A673 (cell line): Measurements from ENCODE around the gene NOVA1. TPM values are rescaled to one million over a fixed set of nuclear protein-coding genes. Genes with fewer than 3 reads are reported as not detected.

ENCODE experiments used
- BruUV-seq: library from RNA; stranded (reverse); fragments of 400-500 nt; replicated peaks from 2 replicates; lab custom pipeline; 2021; lab: Mats Ljungman, UMichigan
- CTCF ChIA-PET: fragments of 300-600 bp; sonication (Branson Sonifier 250); formaldehyde crosslinking; loops from one replicate; lab custom pipeline; 2022; ENCODE audit warnings: antibody characterized with exemption; lab: Charles Lee
- POLR2A ChIA-PET: fragments of 300-600 bp; sonication (Branson Sonifier 250); formaldehyde crosslinking; loops from one replicate; lab custom pipeline; 2022; ENCODE audit warnings: antibody characterized with exemption; ENCODE audit not compliant: low non-redundant PET; lab: Charles Lee
- DNase-seq: peaks from one replicate; pipeline ENCODE4 v3.0.0-alpha.2; 2015; ENCODE audit warnings: low spot score
- H3K27ac ChIP-seq: fragments of 200-600 bp; sonication (generic); 2 replicates; pipeline ENCODE4 v1.5.1; 2016; ENCODE audit warnings: mixed run types, low read depth, mild to moderate bottlenecking, mixed read lengths, antibody characterized with exemption, low read length; ENCODE audit not compliant: poor library complexity, severe bottlenecking
- H3K27me3 ChIP-seq: fragments of 200-600 bp; sonication (generic); replicated peaks from 2 replicates; pipeline ENCODE4 v1.6.1; 2017; ENCODE audit warnings: mixed run types, low read depth, mild to moderate bottlenecking, mixed read lengths, antibody characterized with exemption, low read length; ENCODE audit not compliant: insufficient read depth, poor library complexity
- H3K36me3 ChIP-seq: fragments of 200-600 bp; sonication (generic); 2 replicates; pipeline ENCODE4 v1.6.1; 2016; ENCODE audit warnings: mixed run types, mild to moderate bottlenecking, mixed read lengths, antibody characterized with exemption, low read length; ENCODE audit not compliant: insufficient read depth, poor library complexity, severe bottlenecking
- H3K4me1 ChIP-seq: fragments of 200-600 bp; sonication (generic); 2 replicates; pipeline ENCODE4 v1.6.1; 2017; ENCODE audit warnings: mixed run types, mild to moderate bottlenecking, mixed read lengths, antibody characterized with exemption, low read length; ENCODE audit not compliant: insufficient read depth, poor library complexity, severe bottlenecking
- H3K4me3 ChIP-seq: fragments of 200-600 bp; sonication (generic); 2 replicates; pipeline ENCODE4 v1.5.1; 2016; ENCODE audit warnings: low read depth, mixed run types, mild to moderate bottlenecking, mixed read lengths, low read length; ENCODE audit not compliant: poor library complexity, severe bottlenecking
- H3K9me3 ChIP-seq: fragments of 200-600 bp; sonication (generic); 2 replicates; pipeline ENCODE4 v1.6.1; 2016; ENCODE audit warnings: mixed run types, low read depth, mild to moderate bottlenecking, mixed read lengths, antibody characterized with exemption, low read length; ENCODE audit not compliant: poor library complexity, severe bottlenecking
- EZH2 ChIP-seq: fragments of 200-600 bp; sonication (generic); IDR thresholded peaks from 2 replicates; pipeline ENCODE4 v1.6.1; 2017; ENCODE audit warnings: borderline replicate concordance, low read depth, mild to moderate bottlenecking, mixed read lengths, antibody characterized with exemption, low read length; ENCODE audit not compliant: poor library complexity, severe bottlenecking
- intact Hi-C: fragments of 100-400 bp; cut with micrococcal nuclease; formaldehyde crosslinking; loops from one replicate; pipeline ENCODE4 v1.10.0; 2022; ENCODE audit not compliant: unreplicated experiment
- total RNA-seq: library from RNA; stranded (reverse); gene quantifications from 2 replicates; pipeline ENCODE4 v1.2.3, GENCODE V29; 2021
- TF ChIP-seq, protein P1 (sequence below): fragments of 300-800, 200-600 bp; sonication (generic); conservative IDR thresholded peaks from 2 replicates; pipeline ENCODE4 v1.5.1; 2017; ENCODE audit warnings: low read depth, mild to moderate bottlenecking, antibody characterized with exemption, low read length, moderate library complexity, mixed read lengths

The NOVA1 gene
- total RNA-seq, 1 experiment from 2014 or later, result 13.4 TPM

DNA sequence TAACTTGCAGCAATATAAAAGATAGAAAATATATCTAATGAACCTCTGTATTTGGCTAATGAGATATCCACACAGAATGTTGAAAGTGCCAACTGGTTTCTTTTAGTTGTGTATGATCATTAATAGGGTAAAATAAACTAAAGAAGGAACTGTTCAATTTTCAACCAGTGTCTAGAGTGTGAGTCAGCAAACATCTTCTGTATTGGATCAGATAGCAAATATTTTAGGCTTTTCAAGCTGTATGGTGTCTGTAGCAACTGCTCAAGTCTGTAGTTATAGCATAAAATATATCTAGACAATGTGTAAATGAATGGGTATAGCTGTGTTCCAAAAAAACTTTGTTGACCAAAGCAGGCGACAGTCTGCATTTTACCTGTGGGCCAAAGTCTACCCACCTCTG is 23.5 kb upstream of the NOVA1 start:
- ChIA-PET POLR2A (no interaction called here), CTCF (no interaction called here)
- Histone ChIP-seq H3K4me1 (no peaks in the 10 kb centered on the region), H3K27me3 (no peaks in the 10 kb centered on the region), H3K9me3 (no peaks in the 10 kb centered on the region), H3K36me3 (no peaks in the 10 kb centered on the region), H3K4me3 (no peak overlapping the region), H3K27ac (no peak overlapping the region)
- intact Hi-C loops, result no loop called here
- no peak for TF ChIP-seq EZH2
- TF ChIP-seq, protein P1, sequence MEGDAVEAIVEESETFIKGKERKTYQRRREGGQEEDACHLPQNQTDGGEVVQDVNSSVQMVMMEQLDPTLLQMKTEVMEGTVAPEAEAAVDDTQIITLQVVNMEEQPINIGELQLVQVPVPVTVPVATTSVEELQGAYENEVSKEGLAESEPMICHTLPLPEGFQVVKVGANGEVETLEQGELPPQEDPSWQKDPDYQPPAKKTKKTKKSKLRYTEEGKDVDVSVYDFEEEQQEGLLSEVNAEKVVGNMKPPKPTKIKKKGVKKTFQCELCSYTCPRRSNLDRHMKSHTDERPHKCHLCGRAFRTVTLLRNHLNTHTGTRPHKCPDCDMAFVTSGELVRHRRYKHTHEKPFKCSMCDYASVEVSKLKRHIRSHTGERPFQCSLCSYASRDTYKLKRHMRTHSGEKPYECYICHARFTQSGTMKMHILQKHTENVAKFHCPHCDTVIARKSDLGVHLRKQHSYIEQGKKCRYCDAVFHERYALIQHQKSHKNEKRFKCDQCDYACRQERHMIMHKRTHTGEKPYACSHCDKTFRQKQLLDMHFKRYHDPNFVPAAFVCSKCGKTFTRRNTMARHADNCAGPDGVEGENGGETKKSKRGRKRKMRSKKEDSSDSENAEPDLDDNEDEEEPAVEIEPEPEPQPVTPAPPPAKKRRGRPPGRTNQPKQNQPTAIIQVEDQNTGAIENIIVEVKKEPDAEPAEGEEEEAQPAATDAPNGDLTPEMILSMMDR, result no peak
- BruUV-seq, result no TSS peak
- no peak for DNase-seq

DNA sequence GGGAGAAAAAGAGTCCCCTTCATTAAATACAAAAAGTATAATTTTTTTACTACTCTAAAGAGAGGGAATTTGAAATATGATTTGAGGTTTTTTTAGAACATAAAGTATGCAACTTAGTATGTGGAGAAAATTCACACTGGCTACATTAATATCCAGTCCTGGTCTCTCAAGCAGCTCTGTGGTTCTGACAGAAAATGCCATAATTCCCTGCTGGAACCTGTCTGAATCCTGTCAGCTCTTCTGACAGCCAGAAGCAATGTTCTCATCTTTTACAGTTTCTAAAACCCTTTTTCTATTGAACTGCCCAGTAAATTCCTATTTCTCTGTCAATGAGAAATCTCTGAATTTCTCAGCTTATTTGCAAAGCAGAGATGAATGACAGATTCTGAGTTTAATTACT is 13.4 kb upstream of the NOVA1 start:
- no TSS peak for BruUV-seq
- H3K9me3 ChIP-seq, result peaks cover 8% of the 10 kb centered on the region
- no peaks in the 10 kb centered on the region for H3K36me3 ChIP-seq
- intact Hi-C loops, result no loop called here
- TF ChIP-seq, protein P1, result no peak
- no peak for TF ChIP-seq EZH2
- no peaks in the 10 kb centered on the region for H3K27me3 ChIP-seq
- ChIA-PET POLR2A (no interaction called here), CTCF (no interaction called here)
- no peak for DNase-seq
- H3K4me1 ChIP-seq, result no peaks in the 10 kb centered on the region
- no peak overlapping the region for H3K27ac ChIP-seq
- no peak overlapping the region for H3K4me3 ChIP-seq

DNA sequence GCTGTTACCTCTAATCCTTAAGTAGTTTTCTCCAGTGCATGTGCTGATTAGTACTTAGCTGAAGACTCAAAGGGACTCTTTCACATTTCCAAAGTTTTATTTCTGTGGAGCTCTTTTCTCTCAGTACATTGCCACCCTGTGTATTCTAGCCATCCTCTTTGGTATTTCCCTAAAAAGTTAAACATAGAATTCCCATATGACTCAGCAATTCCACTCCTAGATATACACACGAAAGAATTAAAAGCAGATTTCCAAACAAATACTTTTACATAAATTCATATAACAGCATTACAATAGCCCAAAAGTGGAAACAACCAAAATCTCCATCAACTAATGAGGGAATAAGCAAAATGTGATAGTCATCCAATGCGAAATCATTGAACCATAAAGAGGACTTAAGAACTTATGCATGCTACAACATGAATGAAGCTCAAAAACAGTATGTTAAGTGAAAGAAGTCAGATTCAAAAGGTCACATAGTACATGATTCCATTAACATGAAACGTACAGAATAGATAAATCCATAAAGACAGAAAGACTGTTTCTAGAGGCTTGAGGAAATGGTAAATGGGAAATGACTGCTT is 9.0 kb upstream of the NOVA1 start:
- no peak for DNase-seq
- TF ChIP-seq EZH2, result no peak
- TF ChIP-seq, protein P1, result no peak
- ChIA-PET POLR2A (no interaction called here), CTCF (no interaction called here)
- Histone ChIP-seq H3K27ac (no peak overlapping the region), H3K36me3 (no peaks in the 10 kb centered on the region), H3K4me3 (no peak overlapping the region), H3K27me3 (no peaks in the 10 kb centered on the region), H3K9me3 (no peaks in the 10 kb centered on the region), H3K4me1 (no peaks in the 10 kb centered on the region)
- BruUV-seq, result no TSS peak
- intact Hi-C loops, result no loop called here
